IMR-90 (cell line): ENCODE measurements around the gene GSTM1. TPM values are rescaled to one million over a fixed set of nuclear protein-coding genes. Genes with fewer than 3 reads are reported as not detected.

Experiments used
- ATAC-seq: fragments of 200-7000 bp; cut with Tn5 transposase; 2 replicates; pipeline ENCODE4 v1.9.1; 2020; ENCODE audit warnings: low read depth, mild to moderate bottlenecking, moderate library complexity
- BruUV-seq: library from RNA; stranded (reverse); fragments of 400-500 nt; replicated peaks from 2 replicates; lab custom pipeline; 2021; lab: Mats Ljungman, UMichigan
- CTCF ChIA-PET: fragments of 300-600 bp; formaldehyde crosslinking; extraction: SDS; loops from one replicate; lab custom pipeline; 2021; ENCODE audit warnings: antibody characterized with exemption; lab: Yijun Ruan, JAX
- POLR2A ChIA-PET: fragments of 300-600 bp; sonication (Branson Sonifier 250); formaldehyde crosslinking; loops from one replicate; lab custom pipeline; 2022; ENCODE audit warnings: antibody characterized with exemption; ENCODE audit not compliant: unreplicated experiment; lab: Charles Lee
- DNase-seq: peaks from one replicate; pipeline ENCODE4 v3.0.0; 2013
- H2AFZ ChIP-seq: replicated peaks from 2 replicates; pipeline ENCODE3; 2013; ENCODE audit warnings: low read length, mild to moderate bottlenecking; ENCODE audit not compliant: poor library complexity
- H2AK5ac ChIP-seq: 2 replicates; pipeline ENCODE4 v1.6.1; 2013; ENCODE audit warnings: low read depth, low read length, inconsistent platforms
- H2AK9ac ChIP-seq: replicated peaks from 2 replicates; pipeline ENCODE3; 2013; ENCODE audit warnings: mild to moderate bottlenecking, low read depth, low read length, moderate library complexity; ENCODE audit not compliant: poor library complexity
- H2BK120ac ChIP-seq: 2 replicates; pipeline ENCODE4 v1.6.1; 2013; ENCODE audit warnings: low read depth, low read length, inconsistent platforms
- H2BK15ac ChIP-seq: 3 replicates; pipeline ENCODE4 v1.6.1; 2013; ENCODE audit warnings: low read depth, low read length, inconsistent platforms
- H2BK20ac ChIP-seq: 2 replicates; pipeline ENCODE4 v1.6.1; 2013; ENCODE audit warnings: low read depth, mild to moderate bottlenecking, inconsistent platforms, low read length, moderate library complexity
- H2BK5ac ChIP-seq: 2 replicates; pipeline ENCODE4 v1.6.1; 2013; ENCODE audit warnings: mild to moderate bottlenecking, low read depth, low read length, inconsistent platforms; ENCODE audit not compliant: poor library complexity, severe bottlenecking
- H3K14ac ChIP-seq: replicated peaks from 2 replicates; pipeline ENCODE4 v1.6.1; 2013; ENCODE audit warnings: low read depth, low read length, inconsistent platforms
- H3K18ac ChIP-seq: 2 replicates; pipeline ENCODE4 v1.6.1; 2013; ENCODE audit warnings: low read depth, low read length, control low read depth
- H3K23ac ChIP-seq: 2 replicates; pipeline ENCODE4 v1.6.1; 2013; ENCODE audit warnings: low read depth, low read length, inconsistent platforms
- H3K27ac ChIP-seq: 2 replicates; pipeline ENCODE4 v1.5.1; 2013; ENCODE audit warnings: mild to moderate bottlenecking, control low read depth, low read length; ENCODE audit not compliant: insufficient read depth
- H3K27me3 ChIP-seq: 2 replicates; pipeline ENCODE4 v1.6.1; 2013; ENCODE audit warnings: low read length; ENCODE audit not compliant: control insufficient read depth, insufficient read depth
- H3K36me3 ChIP-seq: 2 replicates; pipeline ENCODE4 v1.6.1; 2013; ENCODE audit warnings: low read length, mixed read lengths; ENCODE audit not compliant: control insufficient read depth, insufficient read depth
- H3K4ac ChIP-seq: 2 replicates; pipeline ENCODE4 v1.6.1; 2013; ENCODE audit warnings: low read depth, low read length, inconsistent platforms
- H3K4me1 ChIP-seq: 2 replicates; pipeline ENCODE4 v1.6.1; 2013; ENCODE audit warnings: low read length, mixed read lengths; ENCODE audit not compliant: control insufficient read depth, insufficient read depth
- H3K4me2 ChIP-seq: 2 replicates; pipeline ENCODE4 v1.6.1; 2013; ENCODE audit warnings: low read depth, mild to moderate bottlenecking, control low read depth, low read length, moderate library complexity
- H3K4me3 ChIP-seq: 2 replicates; pipeline ENCODE4 v1.5.1; 2013; ENCODE audit warnings: low read depth, mild to moderate bottlenecking, control low read depth, low read length, moderate library complexity; ENCODE audit not compliant: insufficient read depth
- H3K56ac ChIP-seq: 2 replicates; pipeline ENCODE4 v1.6.1; 2013; ENCODE audit warnings: low read length, inconsistent platforms; ENCODE audit not compliant: insufficient read depth; ENCODE audit errors: extremely low read depth
- H3K79me1 ChIP-seq, 2 experiments: 2 replicates each; pipeline ENCODE4 v1.6.1; 2013; ENCODE audit warnings: low read length in 2 of 2, inconsistent platforms in 1 of 2, low read depth in 1 of 2
- H3K9ac ChIP-seq: 2 replicates; pipeline ENCODE4 v1.6.1; 2013; ENCODE audit warnings: low read depth, low read length, control low read depth
- H3K9me1 ChIP-seq: 2 replicates; pipeline ENCODE4 v1.6.1; 2013; ENCODE audit warnings: low read length, inconsistent platforms; ENCODE audit not compliant: insufficient read depth
- H3K9me3 ChIP-seq: 2 replicates; pipeline ENCODE4 v1.6.1; 2013; ENCODE audit warnings: low read length; ENCODE audit not compliant: control insufficient read depth, insufficient read depth
- H4K20me1 ChIP-seq: 2 replicates; pipeline ENCODE4 v1.6.1; 2013; ENCODE audit warnings: low read length, inconsistent platforms; ENCODE audit not compliant: insufficient read depth
- H4K5ac ChIP-seq: 2 replicates; pipeline ENCODE4 v1.6.1; 2013; ENCODE audit warnings: mild to moderate bottlenecking, low read depth, low read length, control low read depth
- H4K8ac ChIP-seq, 2 experiments: 2 replicates each; pipeline ENCODE4 v1.6.1; 2013; ENCODE audit warnings: low read depth in 2 of 2, low read length in 2 of 2, control low read depth in 1 of 2, inconsistent platforms in 1 of 2
- H4K91ac ChIP-seq: 2 replicates; pipeline ENCODE4 v1.6.1; 2013; ENCODE audit warnings: low read depth, low read length, inconsistent platforms; ENCODE audit not compliant: insufficient read depth
- CEBPB ChIP-seq: IDR thresholded peaks from 2 replicates; pipeline ENCODE4 v1.6.1; 2012; ENCODE audit warnings: low read depth, low read length, improper control_type of control experiment
- FOS ChIP-seq: fragments of 150-350 bp; IDR thresholded peaks from 2 replicates; pipeline ENCODE4 v1.6.1; 2016; ENCODE audit warnings: low read depth, low read length
- MAFK ChIP-seq: IDR thresholded peaks from 2 replicates; pipeline ENCODE4 v1.6.1; 2012; ENCODE audit warnings: low read depth, low read length, improper control_type of control experiment
- MAZ ChIP-seq: IDR thresholded peaks from 2 replicates; pipeline ENCODE4 v1.6.1; 2012; ENCODE audit warnings: low read depth, mild to moderate bottlenecking, low read length, improper control_type of control experiment, moderate library complexity, borderline replicate concordance
- MXI1 ChIP-seq: IDR thresholded peaks from 2 replicates; pipeline ENCODE4 v1.6.1; 2012; ENCODE audit warnings: low read depth, mild to moderate bottlenecking, low read length, moderate library complexity, borderline replicate concordance
- POLR2A ChIP-seq: IDR thresholded peaks from 2 replicates; pipeline ENCODE4 v1.6.1; 2012; ENCODE audit warnings: mild to moderate bottlenecking, low read depth, low read length
- RAD21 ChIP-seq: IDR thresholded peaks from 2 replicates; pipeline ENCODE4 v1.6.1; 2012; ENCODE audit warnings: low read length, improper control_type of control experiment
- RFX5 ChIP-seq: IDR thresholded peaks from 2 replicates; pipeline ENCODE4 v1.8.0; 2012; ENCODE audit warnings: low read depth, mild to moderate bottlenecking, low read length, moderate library complexity
- WGBS, 2 experiments: methylation state at CpG; one replicate each; pipeline versions ENCODE4 v1.1.5 to v1.1.7; 2013; ENCODE audit warnings: missing lambda C conversion rate in 2 of 2; ENCODE audit not compliant: insufficient read length in 1 of 2; ENCODE audit errors: extremely low coverage in 2 of 2; 5-methylcytosine and 5-hydroxymethylcytosine counted together
- dilution Hi-C: fragments of 300-500 bp; cut with HindIII; formaldehyde crosslinking; loops from one replicate; pipeline ENCODE4 v1.14.3; 2018; ENCODE audit warnings: low sequenced_read_pairs; ENCODE audit not compliant: unreplicated experiment
- in situ Hi-C: fragments of 300-500 bp; cut with MboI; formaldehyde crosslinking; loops from 3 replicates; pipeline ENCODE4 v1.14.3; 2019; ENCODE audit warnings: low sequenced_read_pairs, inconsistent platforms, mixed read lengths
- intact Hi-C: fragments of 100-400 bp; cut with micrococcal nuclease; formaldehyde crosslinking; loops from 2 replicates; pipeline ENCODE4 v1.10.0; 2022
- polyA plus RNA-seq, 3 experiments: library from polyadenylated mRNA; depleted of rRNA; stranded (reverse); fragments of >200 nt; gene quantifications; 2 replicates each; pipeline ENCODE4 v1.2.3, GENCODE V29; 2012; ENCODE audit warnings: low replicate concordance in 1 of 3
- total RNA-seq: library from RNA; depleted of rRNA; stranded (reverse); fragments of >200 nt; gene quantifications from 2 replicates; pipeline ENCODE4 v1.2.3, GENCODE V29; 2012
- TF ChIP-seq, protein P1 (sequence below): fragments of 150-350 bp; IDR thresholded peaks from 2 replicates; pipeline ENCODE4 v1.6.1; 2016; ENCODE audit warnings: low read depth, mild to moderate bottlenecking, low read length, moderate library complexity, borderline replicate concordance
- TF ChIP-seq, protein P2 (sequence below): fragments of 150-350 bp; IDR thresholded peaks from 2 replicates; pipeline ENCODE4 v1.6.1; 2017; ENCODE audit warnings: mild to moderate bottlenecking, antibody characterized with exemption, low read length, low read depth

GSTM1 gene
- total and polyA plus RNA-seq, 2 of the 4 experiments (the other 2 are of a cell fraction) = not detected

DNA sequence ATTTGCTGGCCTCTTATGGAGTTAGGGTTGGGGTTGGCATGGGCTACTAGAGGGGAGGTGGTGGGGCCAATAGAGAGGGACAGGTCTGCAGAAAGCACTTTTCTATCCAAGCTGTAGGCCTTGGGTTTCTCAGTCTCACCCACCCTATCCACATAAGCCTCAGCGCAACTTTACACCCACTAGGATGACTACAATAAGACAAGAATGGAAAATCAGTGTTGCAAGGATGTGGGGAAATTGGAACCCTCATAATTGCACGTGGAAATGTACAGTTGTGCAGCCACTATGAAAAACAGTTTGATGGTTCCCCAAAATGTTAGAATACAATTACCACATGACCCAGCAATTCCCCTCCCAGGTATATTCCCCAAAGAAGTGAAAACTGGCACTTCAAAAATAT lies 45.8 kb upstream of the GSTM1 start:
- Histone ChIP-seq H4K20me1 (no peaks in the 10 kb centered on the region), H2AFZ (no peak overlapping the region), H2BK5ac (no peak overlapping the region), H3K9me1 (peaks cover 4% of the 10 kb centered on the region), H2BK15ac (no peak overlapping the region), H2BK20ac (no peak overlapping the region), H3K9ac (no peak overlapping the region), H2AK5ac (peak overlapping the region; percentile 38; the same call in 1 of the 2 replicates), H3K9me3 (no peaks in the 10 kb centered on the region; the same call in 1 of the 2 replicates), H3K79me1 (no peaks in the 10 kb centered on the region), H4K8ac (no peak overlapping the region), H3K27me3 (no peaks in the 10 kb centered on the region), H3K36me3 (no peaks in the 10 kb centered on the region), H3K4me3 (no peak overlapping the region), H3K4me2 (no peak overlapping the region), H3K56ac (no peak overlapping the region), H3K14ac (no peak overlapping the region), H4K5ac (no peak overlapping the region), H4K91ac (no peak overlapping the region), H2AK9ac (no peak overlapping the region), H3K27ac (no peak overlapping the region), H3K4ac (no peak overlapping the region), H3K4me1 (peaks cover 11% of the 10 kb centered on the region), H2BK120ac (no peak overlapping the region), H3K23ac (no peak overlapping the region), H3K18ac (no peak overlapping the region)
- no CpG with 5 or more reads among the region's 2 CpGs for WGBS, 2 experiments
- DNase-seq (no peak), ATAC-seq (no peak)
- BruUV-seq = no TSS peak
- intact Hi-C loops = no loop called here
- CTCF ChIA-PET = interaction anchor here (3.8 to 3.9 kb wide), 2 partner anchors 95 to 132 kb away, joined by 30 to 63 read pairs; no protein-coding TSS in a partner anchor
- in situ Hi-C loops = loop anchor here (5.0 to 10.0 kb wide), 3 partner anchors 130 to 340 kb away; partner anchors contain the start of genes AHCYL1 and CSF1
- POLR2A ChIA-PET = no interaction called here
- dilution Hi-C loops = no loop called here
- no peak for TF ChIP-seq FOS
- TF ChIP-seq MAFK = no peak
- TF ChIP-seq, protein P1, sequence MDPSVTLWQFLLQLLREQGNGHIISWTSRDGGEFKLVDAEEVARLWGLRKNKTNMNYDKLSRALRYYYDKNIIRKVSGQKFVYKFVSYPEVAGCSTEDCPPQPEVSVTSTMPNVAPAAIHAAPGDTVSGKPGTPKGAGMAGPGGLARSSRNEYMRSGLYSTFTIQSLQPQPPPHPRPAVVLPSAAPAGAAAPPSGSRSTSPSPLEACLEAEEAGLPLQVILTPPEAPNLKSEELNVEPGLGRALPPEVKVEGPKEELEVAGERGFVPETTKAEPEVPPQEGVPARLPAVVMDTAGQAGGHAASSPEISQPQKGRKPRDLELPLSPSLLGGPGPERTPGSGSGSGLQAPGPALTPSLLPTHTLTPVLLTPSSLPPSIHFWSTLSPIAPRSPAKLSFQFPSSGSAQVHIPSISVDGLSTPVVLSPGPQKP = no peak
- TF ChIP-seq MXI1 = no peak
- TF ChIP-seq RFX5 = no peak
- TF ChIP-seq CEBPB = no peak
- TF ChIP-seq MAZ = no peak
- no peak for TF ChIP-seq RAD21
- TF ChIP-seq POLR2A = no peak
- TF ChIP-seq, protein P2, sequence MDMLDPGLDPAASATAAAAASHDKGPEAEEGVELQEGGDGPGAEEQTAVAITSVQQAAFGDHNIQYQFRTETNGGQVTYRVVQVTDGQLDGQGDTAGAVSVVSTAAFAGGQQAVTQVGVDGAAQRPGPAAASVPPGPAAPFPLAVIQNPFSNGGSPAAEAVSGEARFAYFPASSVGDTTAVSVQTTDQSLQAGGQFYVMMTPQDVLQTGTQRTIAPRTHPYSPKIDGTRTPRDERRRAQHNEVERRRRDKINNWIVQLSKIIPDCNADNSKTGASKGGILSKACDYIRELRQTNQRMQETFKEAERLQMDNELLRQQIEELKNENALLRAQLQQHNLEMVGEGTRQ = no peak
